Neural cell (in vitro differentiated cells): ENCODE results near the gene SETD5. TPM values are rescaled to one million over a fixed set of nuclear protein-coding genes. Genes with fewer than 3 reads are reported as not detected.

Experiments
- H2AFZ ChIP-seq: fragments of 200-600, 300-800 bp; sonication (generic), shearing (Covaris generic); 2 replicates; pipeline ENCODE4 v1.6.0; 2014; ENCODE audit warnings: low read depth, mild to moderate bottlenecking, antibody characterized with exemption, low read length, moderate library complexity
- H3F3A ChIP-seq: fragments of 200-600 bp; shearing (Covaris generic); 2 replicates; pipeline ENCODE4 v1.6.1; 2016; ENCODE audit warnings: mild to moderate bottlenecking, moderate library complexity, mixed read lengths, antibody characterized with exemption, low read length; ENCODE audit not compliant: insufficient read depth, poor library complexity, severe bottlenecking
- H3K27ac ChIP-seq: fragments of 200-600, 300-800 bp; sonication (generic), shearing (Covaris generic); 2 replicates; pipeline ENCODE4 v1.5.1; 2014; ENCODE audit warnings: mild to moderate bottlenecking, low read length, moderate library complexity
- H3K27me3 ChIP-seq: fragments of 300-800, 200-600 bp; sonication (generic), shearing (Covaris generic); 2 replicates; pipeline ENCODE4 v1.6.0; 2014; ENCODE audit warnings: mild to moderate bottlenecking, low read depth, low read length, moderate library complexity; ENCODE audit not compliant: insufficient read depth
- H3K36me3 ChIP-seq: fragments of 300-800, 200-600 bp; sonication (generic), shearing (Covaris generic); 2 replicates; pipeline ENCODE4 v1.5.1; 2014; ENCODE audit warnings: mild to moderate bottlenecking, antibody characterized with exemption, low read length, moderate library complexity; ENCODE audit not compliant: insufficient read depth
- H3K4me2 ChIP-seq: fragments of 300-800, 200-600 bp; sonication (generic), shearing (Covaris generic); 2 replicates; pipeline ENCODE4 v1.6.0; 2014; ENCODE audit warnings: mild to moderate bottlenecking, low read length
- H3K4me3 ChIP-seq: fragments of 300-800, 200-600 bp; sonication (generic), shearing (Covaris generic); 2 replicates; pipeline ENCODE4 v1.5.1; 2014; ENCODE audit warnings: mild to moderate bottlenecking, low read length, moderate library complexity
- H3K79me2 ChIP-seq: fragments of 200-600 bp; shearing (Covaris generic); replicated peaks from 2 replicates; pipeline ENCODE4 v1.6.0; 2014; ENCODE audit warnings: mild to moderate bottlenecking, low read length, moderate library complexity; ENCODE audit not compliant: insufficient read depth
- H3K9ac ChIP-seq: fragments of 300-800, 200-600 bp; sonication (generic), shearing (Covaris generic); 2 replicates; pipeline ENCODE4 v1.6.1; 2016; ENCODE audit warnings: mild to moderate bottlenecking, low read length, mixed read lengths
- H3K9me2 ChIP-seq: fragments of 200-600 bp; shearing (Covaris generic); 2 replicates; pipeline ENCODE4 v1.6.1; 2016; ENCODE audit warnings: mild to moderate bottlenecking, low read length, mixed read lengths; ENCODE audit not compliant: insufficient read depth
- H3K9me3 ChIP-seq: fragments of 200-600, 300-800 bp; sonication (generic), shearing (Covaris generic); 2 replicates; pipeline ENCODE4 v1.6.1; 2016; ENCODE audit warnings: mild to moderate bottlenecking, mixed run types, low read length, moderate library complexity, mixed read lengths
- H4K20me1 ChIP-seq: fragments of 200-600 bp; shearing (Covaris generic); 2 replicates; pipeline ENCODE4 v1.6.1; 2016; ENCODE audit warnings: mild to moderate bottlenecking, mixed run types; ENCODE audit not compliant: insufficient read depth
- CTCF ChIP-seq: fragments of 450-650 bp; IDR thresholded peaks from 2 replicates; pipeline ENCODE4 v1.5.1; 2014; ENCODE audit warnings: antibody characterized with exemption, mild to moderate bottlenecking, moderate library complexity; ENCODE audit not compliant: poor library complexity, severe bottlenecking
- EP300 ChIP-seq: fragments of 450-650 bp; conservative IDR thresholded peaks from 2 replicates; pipeline ENCODE4 v1.6.1; 2014; ENCODE audit warnings: antibody characterized with exemption, mild to moderate bottlenecking, moderate library complexity; ENCODE audit not compliant: poor library complexity, severe bottlenecking
- EZH2 ChIP-seq: fragments of 200-600, 300-800 bp; shearing (Covaris generic), sonication (generic); IDR thresholded peaks from 2 replicates; pipeline ENCODE4 v1.6.1; 2014; ENCODE audit warnings: antibody characterized with exemption, low read length, borderline replicate concordance, mild to moderate bottlenecking; ENCODE audit not compliant: insufficient read depth, poor library complexity, severe bottlenecking
- MXI1 ChIP-seq: fragments of 450-650 bp; conservative IDR thresholded peaks from 2 replicates; pipeline ENCODE4 v1.6.1; 2014; ENCODE audit warnings: antibody characterized with exemption, mild to moderate bottlenecking; ENCODE audit not compliant: poor library complexity, severe bottlenecking
- POLR2AphosphoS5 ChIP-seq: IDR thresholded peaks from 2 replicates; pipeline ENCODE4 v1.6.1; 2012
- RAD21 ChIP-seq: fragments of 450-650 bp; conservative IDR thresholded peaks from 2 replicates; pipeline ENCODE4 v1.6.1; 2014; ENCODE audit warnings: antibody characterized with exemption, mild to moderate bottlenecking, moderate library complexity
- SMC3 ChIP-seq: fragments of 450-650 bp; conservative IDR thresholded peaks from 2 replicates; pipeline ENCODE4 v1.6.1; 2014; ENCODE audit warnings: antibody characterized with exemption, mild to moderate bottlenecking, moderate library complexity; ENCODE audit not compliant: poor library complexity
- TAF1 ChIP-seq: IDR thresholded peaks from 2 replicates; pipeline ENCODE4 v1.6.1; 2012; ENCODE audit warnings: low read depth
- polyA plus RNA-seq: library from polyadenylated mRNA; depleted of rRNA; stranded (reverse); fragments of >200 nt; gene quantifications from 2 replicates; pipeline ENCODE4 v1.2.3, GENCODE V29; 2014
- TF ChIP-seq, protein P1 (sequence below): IDR thresholded peaks from 2 replicates; pipeline ENCODE4 v1.6.1; 2012; ENCODE audit warnings: borderline replicate concordance

Gene SETD5
- polyA plus RNA-seq, 1 donor from 2014 or later: 38.0 TPM

- H3K4me2 ChIP-seq: no peak overlapping the region
- no peaks in the 10 kb centered on the region for H3F3A ChIP-seq
- H3K36me3 ChIP-seq: no peaks in the 10 kb centered on the region
- no peak overlapping the region for H2AFZ ChIP-seq
- no peak overlapping the region for H3K4me3 ChIP-seq
- H3K9me2 ChIP-seq: no peaks in the 10 kb centered on the region
- TF ChIP-seq POLR2AphosphoS5 (no peak), RAD21 (no peak), EP300 (no peak), EZH2 (no peak), TAF1 (no peak), MXI1 (no peak), CTCF (no peak), SMC3 (no peak)
- TF ChIP-seq, protein P1, sequence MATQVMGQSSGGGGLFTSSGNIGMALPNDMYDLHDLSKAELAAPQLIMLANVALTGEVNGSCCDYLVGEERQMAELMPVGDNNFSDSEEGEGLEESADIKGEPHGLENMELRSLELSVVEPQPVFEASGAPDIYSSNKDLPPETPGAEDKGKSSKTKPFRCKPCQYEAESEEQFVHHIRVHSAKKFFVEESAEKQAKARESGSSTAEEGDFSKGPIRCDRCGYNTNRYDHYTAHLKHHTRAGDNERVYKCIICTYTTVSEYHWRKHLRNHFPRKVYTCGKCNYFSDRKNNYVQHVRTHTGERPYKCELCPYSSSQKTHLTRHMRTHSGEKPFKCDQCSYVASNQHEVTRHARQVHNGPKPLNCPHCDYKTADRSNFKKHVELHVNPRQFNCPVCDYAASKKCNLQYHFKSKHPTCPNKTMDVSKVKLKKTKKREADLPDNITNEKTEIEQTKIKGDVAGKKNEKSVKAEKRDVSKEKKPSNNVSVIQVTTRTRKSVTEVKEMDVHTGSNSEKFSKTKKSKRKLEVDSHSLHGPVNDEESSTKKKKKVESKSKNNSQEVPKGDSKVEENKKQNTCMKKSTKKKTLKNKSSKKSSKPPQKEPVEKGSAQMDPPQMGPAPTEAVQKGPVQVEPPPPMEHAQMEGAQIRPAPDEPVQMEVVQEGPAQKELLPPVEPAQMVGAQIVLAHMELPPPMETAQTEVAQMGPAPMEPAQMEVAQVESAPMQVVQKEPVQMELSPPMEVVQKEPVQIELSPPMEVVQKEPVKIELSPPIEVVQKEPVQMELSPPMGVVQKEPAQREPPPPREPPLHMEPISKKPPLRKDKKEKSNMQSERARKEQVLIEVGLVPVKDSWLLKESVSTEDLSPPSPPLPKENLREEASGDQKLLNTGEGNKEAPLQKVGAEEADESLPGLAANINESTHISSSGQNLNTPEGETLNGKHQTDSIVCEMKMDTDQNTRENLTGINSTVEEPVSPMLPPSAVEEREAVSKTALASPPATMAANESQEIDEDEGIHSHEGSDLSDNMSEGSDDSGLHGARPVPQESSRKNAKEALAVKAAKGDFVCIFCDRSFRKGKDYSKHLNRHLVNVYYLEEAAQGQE: no peak
- H3K9ac ChIP-seq: no peak overlapping the region
- H4K20me1 ChIP-seq: no peaks in the 10 kb centered on the region
- peaks cover 87% of the 10 kb centered on the region for H3K79me2 ChIP-seq
- H3K9me3 ChIP-seq: no peaks in the 10 kb centered on the region
- no peaks in the 10 kb centered on the region for H3K27me3 ChIP-seq
- no peak overlapping the region for H3K27ac ChIP-seq
Observed at GRCh38 chr3:9415485-9416138, 18.2 kb downstream of the SETD5 start.

DNA sequence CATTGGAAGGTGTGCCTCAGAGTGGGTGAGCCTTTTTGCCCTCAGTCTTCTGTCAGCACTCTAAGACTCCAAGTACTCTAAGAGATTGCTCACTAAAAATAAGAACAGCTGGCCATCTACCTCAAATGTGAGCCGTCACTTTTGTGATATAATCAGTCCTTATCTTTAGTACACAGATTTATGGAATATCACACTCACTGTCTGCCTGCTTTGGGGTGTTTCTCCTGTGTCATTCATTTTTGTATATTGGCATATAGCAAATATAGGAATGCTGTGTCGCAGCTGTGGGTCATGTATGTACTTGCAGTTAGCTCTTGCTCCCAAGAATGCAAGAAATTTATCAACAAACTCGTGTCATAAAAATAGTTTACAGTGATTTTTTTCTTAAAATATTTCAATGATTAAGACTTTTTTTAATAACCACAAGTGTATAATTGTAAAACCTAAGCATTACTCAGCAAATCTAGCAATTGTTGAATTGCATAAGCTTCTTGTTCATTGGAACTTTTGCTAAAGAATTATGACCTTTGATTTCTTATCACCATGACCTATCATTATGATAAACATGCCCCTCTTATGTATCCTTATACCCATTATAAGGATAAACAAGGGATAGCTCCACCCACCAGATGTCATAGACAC lies 18.8 kb downstream of the SETD5 start:
- Histone ChIP-seq H3K36me3 (no peaks in the 10 kb centered on the region), H3K27me3 (no peaks in the 10 kb centered on the region), H4K20me1 (no peaks in the 10 kb centered on the region), H3K27ac (no peak overlapping the region), H2AFZ (no peak overlapping the region), H3K9ac (no peak overlapping the region), H3K4me3 (no peak overlapping the region), H3K9me2 (no peaks in the 10 kb centered on the region), H3F3A (no peaks in the 10 kb centered on the region), H3K79me2 (peaks cover 87% of the 10 kb centered on the region), H3K4me2 (no peak overlapping the region), H3K9me3 (no peaks in the 10 kb centered on the region)
- TF ChIP-seq TAF1 (no peak), MXI1 (no peak), EZH2 (no peak), RAD21 (no peak), SMC3 (no peak), POLR2AphosphoS5 (no peak)
- TF ChIP-seq, protein P1: no peak
